Stimulated activated CD8-positive, alpha-beta memory T cell treated with anti-CD3 and anti-CD28 coated beads, Interleukin-12 subunit alpha, Interleukin-12 subunit beta, amount 100 ng/mL, for 24 hours (primary cell): ENCODE measurements around the gene SQOR.

ENCODE experiments used
- DNase-seq: peaks from one replicate; pipeline ENCODE4 v3.0.0-alpha.2; 2020; ENCODE audit errors: extremely low read depth

SQOR gene

GRCh38 chr15:45660231-45660979, 25.6 kb downstream of the SQOR start:
- DNase-seq: no peak

- DNase-seq: no peak
Observed at GRCh38 chr15:45662375-45662774, 27.5 kb downstream of the SQOR start.

GRCh38 chr15:45664451-45664850, 29.6 kb downstream of the SQOR start:
- DNase-seq: no peak

GRCh38 chr15:45665261-45665660, 30.4 kb downstream of the SQOR start:
- DNase-seq: no peak

GRCh38 chr15:45666119-45666875, 31.5 kb downstream of the SQOR start:
- DNase-seq: no peak

- no peak for DNase-seq
Observed at GRCh38 chr15:45667002-45667401, 32.2 kb downstream of the SQOR start.

GRCh38 chr15:45668386-45668785, 33.6 kb downstream of the SQOR start:
- no peak for DNase-seq

- DNase-seq: no peak
Observed at GRCh38 chr15:45669422-45669821, 34.6 kb downstream of the SQOR start.

GRCh38 chr15:45670091-45670490, 35.3 kb downstream of the SQOR start:
- DNase-seq: no peak

GRCh38 chr15:45670511-45670910, 35.7 kb downstream of the SQOR start:
- DNase-seq: no peak

- DNase-seq: no peak
Observed at GRCh38 chr15:45674677-45675076, 39.8 kb downstream of the SQOR start.

GRCh38 chr15:45677797-45678196, 43.0 kb downstream of the SQOR start:
- no peak for DNase-seq

- no peak for DNase-seq
Observed at GRCh38 chr15:45678459-45679178, 43.8 kb downstream of the SQOR start.

GRCh38 chr15:45684533-45684932, 49.7 kb downstream of the SQOR start:
- no peak for DNase-seq

- no peak for DNase-seq
Observed at GRCh38 chr15:45689616-45690015, 54.8 kb downstream of the SQOR start.

- DNase-seq: no peak
Observed at GRCh38 chr15:45690581-45691260, 55.9 kb downstream of the SQOR start.

- no peak for DNase-seq
Observed at GRCh38 chr15:45701108-45701507, 66.3 kb downstream of the SQOR start.

- no peak for DNase-seq
Observed at GRCh38 chr15:45702041-45702440, 67.2 kb downstream of the SQOR start.

GRCh38 chr15:45703670-45704328, 69.0 kb downstream of the SQOR start:
- no peak for DNase-seq

GRCh38 chr15:45704329-45705249, 69.8 kb downstream of the SQOR start:
- DNase-seq: no peak
